Left ventricle myocardium superior (tissue), 1 donor: ENCODE results near the gene LRRC32. TPM values are rescaled to one million over a fixed set of nuclear protein-coding genes. Genes with fewer than 3 reads are reported as not detected.

Experiments
- ATAC-seq: fragments of 200-7000 bp; cut with Tn5 transposase; one replicate; pipeline ENCODE4 v1.9.1; 2020; ENCODE audit warnings: mild to moderate bottlenecking, moderate library complexity
- DNase-seq: peaks from one replicate; pipeline ENCODE4 v3.0.0-alpha.2; 2020
- intact Hi-C: fragments of 100-400 bp; cut with micrococcal nuclease; formaldehyde crosslinking; loops from one replicate; pipeline ENCODE4 v1.11.0; 2022
- total RNA-seq: library from RNA; stranded (reverse); fragmentation: NEBNext Ultra II Directional; extraction: Animal tissue kit (Norgen Biotek cat#: 25700); gene quantifications from one replicate; pipeline ENCODE4 v1.2.1, GENCODE V29; 2021
- donor health status: DM: no; HTN: yes; CAD: no; lungs with severe emphysema.

The LRRC32 gene
- total RNA-seq, 1 donor from 2014 or later, result 30.8 TPM

- DNase-seq, result no peak
- intact Hi-C loops, result loop anchor here (10.0 kb wide), 1 partner anchor 64 kb away; no protein-coding TSS in a partner anchor
- ATAC-seq, result no peak
Observed at GRCh38 chr11:76668362-76669155, 2.0 kb downstream of the LRRC32 start.

GRCh38 chr11:76667856-76668255 is 2.7 kb downstream of the LRRC32 start:
- DNase-seq, result no peak

GRCh38 chr11:76667271-76667818 is 3.2 kb downstream of the LRRC32 start:
- intact Hi-C loops, result loop anchor here (10.0 kb wide), 1 partner anchor 63 kb away; no protein-coding TSS in a partner anchor
- DNase-seq (no peak), ATAC-seq (no peak)

More at GRCh38 chr11:76667856-76668255, 2.7 kb downstream of the LRRC32 start:
- intact Hi-C loops, result loop anchor here (10.0 kb wide), 1 partner anchor 63 kb away; no protein-coding TSS in a partner anchor
- no peak for ATAC-seq

GRCh38 chr11:76666830-76667229 is 3.7 kb downstream of the LRRC32 start:
- intact Hi-C loops, result loop anchor here (10.0 kb wide), 1 partner anchor 62 kb away; no protein-coding TSS in a partner anchor
- no peak for ATAC-seq
- no peak for DNase-seq

- intact Hi-C loops, result loop anchor here (10.0 kb wide), 1 partner anchor 62 kb away; no protein-coding TSS in a partner anchor
- DNase-seq (peak; percentile 74), ATAC-seq (peak; percentile 55)
Observed at GRCh38 chr11:76666408-76666807, 4.1 kb downstream of the LRRC32 start.

GRCh38 chr11:76665921-76666351 is 4.6 kb downstream of the LRRC32 start:
- DNase-seq (no peak), ATAC-seq (no peak)
- intact Hi-C loops, result loop anchor here (10.0 kb wide), 1 partner anchor 61 kb away; no protein-coding TSS in a partner anchor

GRCh38 chr11:76665172-76665571 is 5.4 kb downstream of the LRRC32 start:
- DNase-seq, result no peak
- no peak for ATAC-seq
- intact Hi-C loops, result loop anchor here (10.0 kb wide), 1 partner anchor 60 kb away; no protein-coding TSS in a partner anchor

GRCh38 chr11:76664578-76665061 is 5.9 kb downstream of the LRRC32 start:
- intact Hi-C loops, result loop anchor here (10.0 kb wide), 1 partner anchor 60 kb away; no protein-coding TSS in a partner anchor
- no peak for DNase-seq
- ATAC-seq, result no peak

GRCh38 chr11:76663912-76664440 is 6.6 kb downstream of the LRRC32 start:
- ATAC-seq, result no peak
- DNase-seq, result no peak
- intact Hi-C loops, result loop anchor here (10.0 kb wide), 1 partner anchor 59 kb away; no protein-coding TSS in a partner anchor

- intact Hi-C loops, result loop anchor here (10.0 kb wide), 1 partner anchor 59 kb away; no protein-coding TSS in a partner anchor
Observed at GRCh38 chr11:76663486-76663810, 7.1 kb downstream of the LRRC32 start.

GRCh38 chr11:76662656-76663485 is 7.7 kb downstream of the LRRC32 start:
- intact Hi-C loops, result loop anchor here (10.0 kb wide), 1 partner anchor 58 kb away; no protein-coding TSS in a partner anchor
- no peak for DNase-seq

More at GRCh38 chr11:76663486-76663810, 7.1 kb downstream of the LRRC32 start:
- DNase-seq, result no peak
- ATAC-seq, result no peak

GRCh38 chr11:76661834-76662434 is 8.6 kb downstream of the LRRC32 start:
- no peak for ATAC-seq
- intact Hi-C loops, result loop anchor here (10.0 kb wide), 1 partner anchor 57 kb away; no protein-coding TSS in a partner anchor
- no peak for DNase-seq

More at GRCh38 chr11:76662656-76663485, 7.7 kb downstream of the LRRC32 start:
- ATAC-seq, result no peak

GRCh38 chr11:76661306-76661751 is 9.2 kb downstream of the LRRC32 start:
- ATAC-seq (no peak), DNase-seq (no peak)
- intact Hi-C loops, result loop anchor here (10.0 kb wide), 1 partner anchor 57 kb away; no protein-coding TSS in a partner anchor

- no peak for ATAC-seq
- intact Hi-C loops, result loop anchor here (10.0 kb wide), 1 partner anchor 56 kb away; no protein-coding TSS in a partner anchor
- DNase-seq, result no peak
Observed at GRCh38 chr11:76660533-76661305, 9.8 kb downstream of the LRRC32 start.

GRCh38 chr11:76659672-76660532 is 10.6 kb downstream of the LRRC32 start:
- intact Hi-C loops, result loop anchor here (10.0 kb wide), 1 partner anchor 55 kb away; no protein-coding TSS in a partner anchor
- ATAC-seq (no peak), DNase-seq (no peak)
